Raji (cell line): Measurements from ENCODE around the gene NDUFB3.

ENCODE experiments used
- POLR2A ChIP-seq: IDR thresholded peaks from 2 replicates; pipeline ENCODE4 v1.6.1; 2011; ENCODE audit warnings: low read depth, low read length, control low read depth; ENCODE audit not compliant: insufficient read depth

The NDUFB3 gene

GRCh38 chr2:201122276-201122675 is 50.5 kb downstream of the NDUFB3 start:
- TF ChIP-seq POLR2A = no peak

DNA sequence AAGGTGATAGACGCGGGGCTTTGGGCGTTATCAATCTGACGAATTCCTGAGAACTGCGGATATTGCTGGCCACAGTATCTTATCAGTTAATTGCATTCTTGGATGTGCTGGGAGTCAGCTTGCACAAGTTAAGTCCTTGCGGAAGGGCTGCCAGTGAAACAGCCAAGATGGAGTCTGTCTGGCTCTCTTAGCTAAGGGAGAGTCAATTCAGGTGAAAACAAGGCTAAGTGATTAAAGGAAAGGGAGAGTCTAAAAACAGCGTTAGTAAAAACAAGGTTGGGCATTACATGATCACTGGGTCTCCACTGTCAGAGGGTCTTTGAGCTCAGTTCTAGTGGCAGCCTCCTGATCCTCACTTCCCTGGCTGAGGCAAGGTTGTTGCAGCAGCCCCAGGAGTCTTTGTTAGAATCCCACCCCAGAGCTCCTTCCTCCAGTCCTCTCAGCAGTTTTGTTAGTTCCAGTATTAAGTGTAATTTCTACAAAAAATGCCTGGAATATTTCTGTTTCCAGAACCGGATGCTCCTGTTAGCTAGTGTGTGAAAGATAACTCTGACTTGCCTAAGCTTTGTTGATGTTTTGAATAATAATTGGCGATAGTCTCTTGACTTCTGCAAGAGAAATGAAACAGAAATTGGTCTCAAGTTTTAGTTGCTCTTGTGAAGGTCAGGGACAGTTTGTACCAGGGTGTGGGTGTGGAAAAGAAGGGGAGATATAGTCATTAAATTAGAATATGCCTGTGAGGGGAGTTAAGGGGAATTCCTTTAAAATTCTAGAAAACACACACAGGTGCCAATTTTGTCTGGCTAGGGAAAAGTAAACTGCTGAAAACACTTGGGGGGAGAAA is 54.7 kb downstream of the NDUFB3 start:
- TF ChIP-seq POLR2A = no peak

DNA sequence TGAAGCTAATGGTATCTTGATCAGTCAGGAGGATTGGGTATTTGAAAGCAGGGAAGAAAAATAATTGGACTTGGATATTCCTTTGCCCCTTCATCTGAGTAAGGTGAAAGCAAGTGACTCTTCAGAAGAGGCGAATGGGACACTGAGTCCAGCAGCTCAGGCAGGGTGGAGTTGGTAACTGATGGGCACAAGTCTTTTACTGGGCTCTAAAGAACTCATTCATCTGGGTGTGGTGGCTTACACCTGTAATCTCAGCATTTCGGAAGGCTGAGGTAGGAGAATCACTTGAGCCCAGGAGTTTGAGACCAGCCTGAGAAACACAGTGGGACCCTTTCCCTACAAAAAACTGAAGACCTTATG is 55.3 kb downstream of the NDUFB3 start:
- no peak for TF ChIP-seq POLR2A

- no peak; the same call in 1 of the 2 replicates for TF ChIP-seq POLR2A
These were observed 55.8 kb downstream of the NDUFB3 start for GRCh38 chr2:201127570-201127969.

- no peak for TF ChIP-seq POLR2A
These were observed 56.2 kb downstream of the NDUFB3 start for GRCh38 chr2:201128033-201128432.

- TF ChIP-seq POLR2A = no peak
These were observed 57.2 kb downstream of the NDUFB3 start for GRCh38 chr2:201128933-201129505.

GRCh38 chr2:201130524-201131186 is 58.9 kb downstream of the NDUFB3 start:
- TF ChIP-seq POLR2A = no peak

GRCh38 chr2:201132518-201132917 is 60.7 kb downstream of the NDUFB3 start:
- TF ChIP-seq POLR2A = no peak
